GM13977 (cell line): Measurements from ENCODE around the gene LRMDA.

Experiments
- DNase-seq: peaks from one replicate; pipeline ENCODE4 v3.0.0; 2012; ENCODE audit warnings: low spot score
- CTCF ChIP-seq: IDR thresholded peaks from 2 replicates; pipeline ENCODE4 v1.5.1; 2012; ENCODE audit warnings: mild to moderate bottlenecking, control low read depth; ENCODE audit not compliant: insufficient read depth; ENCODE audit errors: extremely low read depth, missing control alignments
- in situ Hi-C: fragments of 300-500 bp; cut with MboI; formaldehyde crosslinking; loops from one replicate; pipeline ENCODE4 v1.12.0; 2022; ENCODE audit warnings: low sequenced_read_pairs, low pct_unique_long_range_greater_than_20kb, mixed read lengths, inconsistent platforms; ENCODE audit not compliant: unreplicated experiment

LRMDA gene

DNA sequence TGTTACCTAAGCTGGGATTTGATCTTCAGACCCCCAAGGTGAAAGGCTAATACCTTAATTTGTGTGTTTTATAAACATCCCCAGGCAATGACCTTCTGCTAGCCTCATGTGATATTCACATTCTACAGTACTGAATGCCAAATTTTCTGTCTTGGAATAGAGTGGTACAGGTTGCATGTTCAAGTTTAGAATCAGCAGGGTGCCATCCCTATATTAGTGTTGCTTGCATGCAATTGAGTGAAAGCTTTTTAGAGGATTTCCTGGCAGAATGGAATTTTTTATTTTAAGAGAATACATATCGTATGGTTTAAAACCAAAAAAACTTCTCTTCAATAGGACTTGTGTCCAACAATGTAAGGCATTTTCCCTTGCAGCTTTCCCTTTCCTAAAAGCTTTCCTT lies 107.3 kb downstream of the LRMDA start:
- in situ Hi-C loops, result no loop called here
- no peak for TF ChIP-seq CTCF
- no peak for DNase-seq

GRCh38 chr10:75540357-75540966 lies 109.0 kb downstream of the LRMDA start:
- TF ChIP-seq CTCF, result no peak
- in situ Hi-C loops, result no loop called here
- DNase-seq, result no peak

DNA sequence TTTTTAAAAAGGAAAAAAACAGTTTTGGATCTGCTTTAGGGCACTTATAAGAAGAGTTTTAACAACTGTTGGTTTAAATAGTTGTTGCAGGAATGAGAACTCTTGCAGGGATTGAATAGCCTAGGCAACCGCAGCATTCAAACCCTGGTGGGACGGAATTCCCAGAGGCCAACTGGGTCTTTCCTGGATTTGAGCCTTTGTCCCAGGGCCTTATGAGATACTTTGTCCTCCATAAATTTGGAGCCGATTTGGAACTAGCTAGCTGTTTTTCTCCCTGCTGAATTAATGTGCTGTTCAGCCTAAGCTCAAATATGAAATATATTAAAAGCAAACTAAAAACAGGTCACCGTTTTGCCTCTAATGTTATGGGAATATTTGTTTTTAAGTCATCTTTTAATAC lies 109.6 kb downstream of the LRMDA start:
- DNase-seq, result no peak
- TF ChIP-seq CTCF, result no peak
- in situ Hi-C loops, result no loop called here

DNA sequence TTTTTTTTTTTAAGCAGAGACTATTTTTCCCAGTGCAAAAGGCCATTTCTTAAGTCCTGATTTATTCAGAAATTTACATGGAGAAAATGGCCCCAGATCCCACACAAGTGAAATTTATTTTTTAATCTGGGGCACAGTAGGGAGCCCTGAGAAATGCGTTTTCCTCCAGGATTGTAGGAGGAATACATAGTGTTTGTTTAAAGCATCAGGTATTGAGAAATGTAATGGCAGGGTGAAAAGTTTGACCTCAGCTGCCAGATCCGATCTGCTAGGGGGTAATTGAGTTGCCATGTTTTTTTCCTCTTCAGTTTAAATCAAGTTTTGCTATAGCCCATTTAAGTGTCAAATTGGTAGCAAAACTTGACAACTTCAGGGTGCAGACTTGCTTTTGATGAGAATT lies 110.0 kb downstream of the LRMDA start:
- no peak for DNase-seq
- no peak for TF ChIP-seq CTCF

DNA sequence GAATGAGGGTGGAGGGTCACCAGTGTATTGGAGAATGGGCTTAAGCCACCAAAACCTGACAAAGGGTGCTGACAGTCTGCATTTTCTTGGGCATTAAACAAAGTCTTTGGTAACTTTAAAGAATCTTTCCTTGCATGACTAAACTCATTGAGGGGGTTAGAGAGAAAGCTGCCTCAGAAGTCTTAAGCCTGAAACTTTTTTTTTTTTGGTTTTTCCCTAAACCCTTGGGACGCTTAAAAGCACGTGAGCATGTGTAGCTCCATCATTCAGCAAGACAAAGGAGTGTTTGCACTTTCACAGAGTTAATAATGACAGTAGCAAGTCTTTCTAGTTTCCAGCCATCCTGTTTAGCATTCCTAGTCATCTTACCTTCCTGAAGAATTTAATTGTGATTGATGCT lies 110.7 kb downstream of the LRMDA start:
- no peak for DNase-seq
- in situ Hi-C loops, result no loop called here
- TF ChIP-seq CTCF, result no peak

More for the DNA sequence above, 110.0 kb downstream of the LRMDA start:
- in situ Hi-C loops, result no loop called here

GRCh38 chr10:75542906-75543305 lies 111.5 kb downstream of the LRMDA start:
- DNase-seq, result no peak
- no peak for TF ChIP-seq CTCF
- in situ Hi-C loops, result no loop called here

DNA sequence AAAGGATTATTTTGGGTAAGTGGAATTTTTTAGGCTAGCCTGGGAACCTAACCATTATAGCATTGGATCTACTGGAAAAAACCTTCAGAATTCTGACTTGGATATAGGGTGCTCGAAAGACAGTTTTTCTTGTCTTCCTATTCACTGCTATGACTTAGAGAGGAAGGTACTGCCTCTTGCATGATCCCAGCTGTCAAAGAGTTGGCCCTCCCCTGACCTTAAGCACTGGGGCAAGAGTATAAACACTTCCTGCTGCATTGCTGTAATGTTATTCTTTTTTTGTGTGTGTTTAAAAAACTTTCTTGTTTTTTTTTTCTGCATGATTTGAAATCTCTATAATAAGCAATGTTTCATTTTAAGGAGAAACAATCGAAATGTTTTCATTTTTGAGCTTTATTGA lies 113.0 kb downstream of the LRMDA start:
- in situ Hi-C loops, result no loop called here
- no peak for DNase-seq
- no peak for TF ChIP-seq CTCF
